ENCODE data around the gene EYS.

DNA sequence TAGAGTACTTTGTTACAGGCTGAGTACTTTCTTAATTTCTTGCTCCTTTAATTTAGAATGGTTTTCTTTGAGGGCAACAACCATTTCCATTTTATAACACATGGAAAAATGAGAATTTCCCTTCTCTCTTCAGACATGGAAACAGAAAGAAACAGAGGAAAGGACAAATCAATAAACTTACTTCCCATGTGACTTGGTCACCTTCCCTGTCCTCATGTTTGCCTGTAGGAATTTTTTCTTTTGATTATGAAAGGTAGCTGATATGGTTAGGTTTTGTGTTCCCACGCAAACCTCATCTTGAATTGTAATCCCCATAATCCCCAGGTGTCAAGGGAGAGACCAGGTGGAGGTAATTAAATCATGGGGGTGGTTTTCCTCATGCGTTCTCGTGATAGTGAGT, 1901.7 kb downstream of the EYS start:
- TF ChIP-seq, protein P1, sequence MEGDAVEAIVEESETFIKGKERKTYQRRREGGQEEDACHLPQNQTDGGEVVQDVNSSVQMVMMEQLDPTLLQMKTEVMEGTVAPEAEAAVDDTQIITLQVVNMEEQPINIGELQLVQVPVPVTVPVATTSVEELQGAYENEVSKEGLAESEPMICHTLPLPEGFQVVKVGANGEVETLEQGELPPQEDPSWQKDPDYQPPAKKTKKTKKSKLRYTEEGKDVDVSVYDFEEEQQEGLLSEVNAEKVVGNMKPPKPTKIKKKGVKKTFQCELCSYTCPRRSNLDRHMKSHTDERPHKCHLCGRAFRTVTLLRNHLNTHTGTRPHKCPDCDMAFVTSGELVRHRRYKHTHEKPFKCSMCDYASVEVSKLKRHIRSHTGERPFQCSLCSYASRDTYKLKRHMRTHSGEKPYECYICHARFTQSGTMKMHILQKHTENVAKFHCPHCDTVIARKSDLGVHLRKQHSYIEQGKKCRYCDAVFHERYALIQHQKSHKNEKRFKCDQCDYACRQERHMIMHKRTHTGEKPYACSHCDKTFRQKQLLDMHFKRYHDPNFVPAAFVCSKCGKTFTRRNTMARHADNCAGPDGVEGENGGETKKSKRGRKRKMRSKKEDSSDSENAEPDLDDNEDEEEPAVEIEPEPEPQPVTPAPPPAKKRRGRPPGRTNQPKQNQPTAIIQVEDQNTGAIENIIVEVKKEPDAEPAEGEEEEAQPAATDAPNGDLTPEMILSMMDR (conservative IDR thresholded peaks at IDR 0.05; ENCODE audit: low read length) = no peak
- TF ChIP-seq EZH2phosphoT487 (IDR thresholded peaks at IDR 0.05; ENCODE audit: borderline replicate concordance) = no peak

Data from Loucy (cell line).